WTC11 (cell line): ENCODE results near the gene WDFY3. TPM values are rescaled to one million over a fixed set of nuclear protein-coding genes. Genes with fewer than 3 reads are reported as not detected.

Experiments used
- ATAC-seq: fragments of 200-7000 bp; cut with Tn5 transposase; 2 replicates; pipeline ENCODE4 v1.10.0; 2021; ENCODE audit warnings: mild to moderate bottlenecking, moderate library complexity
- CTCF ChIA-PET: fragments of 300-600 bp; sonication (Branson Sonifier 250); formaldehyde crosslinking; loops from one replicate; lab custom pipeline; 2021; ENCODE audit warnings: antibody characterized with exemption; lab: Charles Lee
- POLR2A ChIA-PET: fragments of 350-600 bp; sonication (Branson Sonifier 250); formaldehyde crosslinking; loops from one replicate; lab custom pipeline; 2021; ENCODE audit warnings: antibody characterized with exemption; lab: Charles Lee
- DNase-seq: peaks from one replicate; pipeline ENCODE4 v3.0.0; 2021; ENCODE audit warnings: low spot score
- H3K27ac Mint-ChIP-seq: 2 replicates; pipeline ENCODE4 v1.8.0; 2021; ENCODE audit warnings: mixed read lengths
- H3K27me3 Mint-ChIP-seq: 2 replicates; pipeline ENCODE4 v1.8.0; 2021; ENCODE audit warnings: low read depth, mild to moderate bottlenecking, moderate library complexity, mixed read lengths
- H3K36me3 Mint-ChIP-seq: 2 replicates; pipeline ENCODE4 v1.8.0; 2021; ENCODE audit warnings: mixed read lengths
- H3K4me1 Mint-ChIP-seq: 2 replicates; pipeline ENCODE4 v1.8.0; 2022; ENCODE audit warnings: mixed read lengths
- H3K4me3 Mint-ChIP-seq: 2 replicates; pipeline ENCODE4 v1.8.0; 2021; ENCODE audit warnings: mild to moderate bottlenecking, moderate library complexity, mixed read lengths
- H3K9me3 Mint-ChIP-seq: 2 replicates; pipeline ENCODE4 v1.8.0; 2021; ENCODE audit warnings: mixed read lengths
- CREM ChIP-seq: sonication (generic); formaldehyde crosslinking; IDR thresholded peaks from 2 replicates; pipeline ENCODE4 v1.8.1; 2022; ENCODE audit warnings: mild to moderate bottlenecking, missing genetic modification reagents, moderate library complexity
- ELF4 ChIP-seq: sonication (generic); formaldehyde crosslinking; IDR thresholded peaks from 2 replicates; pipeline ENCODE4 v1.8.1; 2022; ENCODE audit warnings: low read depth, mild to moderate bottlenecking, moderate library complexity, missing genetic modification reagents
- ETV6 ChIP-seq: sonication (generic); formaldehyde crosslinking; IDR thresholded peaks from 2 replicates; pipeline ENCODE4 v1.8.1; 2022; ENCODE audit warnings: mild to moderate bottlenecking, missing genetic modification reagents
- FOXP1 ChIP-seq: sonication (generic); formaldehyde crosslinking; IDR thresholded peaks from 2 replicates; pipeline ENCODE4 v1.8.0; 2022; ENCODE audit warnings: missing genetic modification reagents, mild to moderate bottlenecking, moderate library complexity, borderline replicate concordance
- GRHL2 ChIP-seq: fragments of 250-450 bp; sonication (Bioruptor Pico); IDR thresholded peaks from 2 replicates; pipeline ENCODE4 v1.8.0; 2022; ENCODE audit warnings: mild to moderate bottlenecking, moderate library complexity; ENCODE audit not compliant: insufficient replicate concordance, severe bottlenecking
- JUN ChIP-seq: sonication (generic); formaldehyde crosslinking; IDR thresholded peaks from 2 replicates; pipeline ENCODE4 v1.8.0; 2023; ENCODE audit warnings: mild to moderate bottlenecking, missing genetic modification reagents
- NFATC4 ChIP-seq: fragments of 250-450 bp; sonication (Bioruptor Pico); IDR thresholded peaks from 2 replicates; pipeline ENCODE4 v1.9.0; 2021; ENCODE audit warnings: mild to moderate bottlenecking
- NFE2L1 ChIP-seq: sonication (generic); formaldehyde crosslinking; IDR thresholded peaks from 2 replicates; pipeline ENCODE4 v1.8.1; 2023; ENCODE audit warnings: missing genetic modification reagents
- OVOL2 ChIP-seq: fragments of 250-450 bp; sonication (Bioruptor Pico); IDR thresholded peaks from 2 replicates; pipeline ENCODE4 v1.9.0; 2021; ENCODE audit warnings: mild to moderate bottlenecking, borderline replicate concordance
- SOX15 ChIP-seq: fragments of 250-450 bp; sonication (Bioruptor Pico); IDR thresholded peaks from 2 replicates; pipeline ENCODE4 v1.9.0; 2021; ENCODE audit warnings: mild to moderate bottlenecking
- SP1 ChIP-seq: sonication (generic); formaldehyde crosslinking; conservative IDR thresholded peaks from 2 replicates; pipeline ENCODE4 v1.8.1; 2022; ENCODE audit warnings: missing genetic modification reagents
- TCF7 ChIP-seq: sonication (generic); formaldehyde crosslinking; IDR thresholded peaks from 2 replicates; pipeline ENCODE4 v1.8.0; 2022; ENCODE audit warnings: mild to moderate bottlenecking, low read depth, missing genetic modification reagents, moderate library complexity
- total RNA-seq: library from RNA; stranded (reverse); gene quantifications from 3 replicates; pipeline ENCODE4 v1.2.3, GENCODE V29; 2021
- TF ChIP-seq, protein P1 (sequence below): sonication (generic); formaldehyde crosslinking; IDR thresholded peaks from 2 replicates; pipeline ENCODE4 v1.8.1; 2022; ENCODE audit warnings: missing genetic modification reagents, borderline replicate concordance
- TF ChIP-seq, protein P2 (sequence below): sonication (generic); formaldehyde crosslinking; IDR thresholded peaks from 2 replicates; pipeline ENCODE4 v1.8.1; 2022; ENCODE audit warnings: low read depth, missing genetic modification reagents, borderline replicate concordance
- TF ChIP-seq, protein P3 (sequence below): fragments of 250-450 bp; sonication (Bioruptor Pico); conservative IDR thresholded peaks from 2 replicates; pipeline ENCODE4 v1.9.0; 2021; ENCODE audit warnings: mild to moderate bottlenecking
- TF ChIP-seq, protein P4 (sequence below): sonication (generic); formaldehyde crosslinking; IDR thresholded peaks from 2 replicates; pipeline ENCODE4 v1.8.1; 2023; ENCODE audit warnings: mild to moderate bottlenecking, missing genetic modification reagents
- TF ChIP-seq, protein P5 (sequence below): sonication (generic); formaldehyde crosslinking; IDR thresholded peaks from 2 replicates; pipeline ENCODE4 v1.8.1; 2023; ENCODE audit warnings: mild to moderate bottlenecking, missing genetic modification reagents
- TF ChIP-seq, protein P6 (sequence below): sonication (generic); formaldehyde crosslinking; IDR thresholded peaks from 2 replicates; pipeline ENCODE4 v1.8.0; 2023; ENCODE audit warnings: missing genetic modification reagents

The WDFY3 gene
- total RNA-seq, 1 experiment from 2014 or later: 77.2 TPM

DNA sequence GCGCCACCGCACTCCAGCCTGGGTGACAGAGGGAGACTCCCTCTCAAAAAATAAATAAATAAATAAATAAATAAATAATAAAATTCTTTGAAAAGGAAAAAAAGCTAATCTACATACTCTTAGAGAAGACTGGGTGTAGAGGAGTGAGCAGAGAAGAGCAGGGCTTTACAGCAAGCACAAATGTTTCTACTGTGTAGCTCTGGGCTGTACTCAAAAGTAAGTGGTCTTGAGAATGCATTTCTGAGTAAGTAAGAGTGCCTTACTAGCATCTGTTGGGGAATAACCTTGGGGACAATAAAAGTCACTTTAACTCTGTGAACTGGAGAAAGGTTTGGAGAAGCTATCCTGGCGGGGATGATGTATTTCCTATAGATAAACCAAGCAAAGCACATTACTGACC is 185.8 kb downstream of the WDFY3 start (continued):
- TF ChIP-seq, protein P1, sequence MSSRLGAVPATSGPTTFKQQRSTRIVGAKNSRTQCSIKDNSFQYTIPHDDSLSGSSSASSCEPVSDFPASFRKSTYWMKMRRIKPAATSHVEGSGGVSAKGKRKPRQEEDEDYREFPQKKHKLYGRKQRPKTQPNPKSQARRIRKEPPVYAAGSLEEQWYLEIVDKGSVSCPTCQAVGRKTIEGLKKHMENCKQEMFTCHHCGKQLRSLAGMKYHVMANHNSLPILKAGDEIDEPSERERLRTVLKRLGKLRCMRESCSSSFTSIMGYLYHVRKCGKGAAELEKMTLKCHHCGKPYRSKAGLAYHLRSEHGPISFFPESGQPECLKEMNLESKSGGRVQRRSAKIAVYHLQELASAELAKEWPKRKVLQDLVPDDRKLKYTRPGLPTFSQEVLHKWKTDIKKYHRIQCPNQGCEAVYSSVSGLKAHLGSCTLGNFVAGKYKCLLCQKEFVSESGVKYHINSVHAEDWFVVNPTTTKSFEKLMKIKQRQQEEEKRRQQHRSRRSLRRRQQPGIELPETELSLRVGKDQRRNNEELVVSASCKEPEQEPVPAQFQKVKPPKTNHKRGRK: no peak
- no peak for TF ChIP-seq ETV6 (CRISPR knock-in tag)
- TF ChIP-seq, protein P2, sequence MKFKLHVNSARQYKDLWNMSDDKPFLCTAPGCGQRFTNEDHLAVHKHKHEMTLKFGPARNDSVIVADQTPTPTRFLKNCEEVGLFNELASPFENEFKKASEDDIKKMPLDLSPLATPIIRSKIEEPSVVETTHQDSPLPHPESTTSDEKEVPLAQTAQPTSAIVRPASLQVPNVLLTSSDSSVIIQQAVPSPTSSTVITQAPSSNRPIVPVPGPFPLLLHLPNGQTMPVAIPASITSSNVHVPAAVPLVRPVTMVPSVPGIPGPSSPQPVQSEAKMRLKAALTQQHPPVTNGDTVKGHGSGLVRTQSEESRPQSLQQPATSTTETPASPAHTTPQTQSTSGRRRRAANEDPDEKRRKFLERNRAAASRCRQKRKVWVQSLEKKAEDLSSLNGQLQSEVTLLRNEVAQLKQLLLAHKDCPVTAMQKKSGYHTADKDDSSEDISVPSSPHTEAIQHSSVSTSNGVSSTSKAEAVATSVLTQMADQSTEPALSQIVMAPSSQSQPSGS: no peak
- no peak for TF ChIP-seq NFE2L1 (CRISPR knock-in tag)
- TF ChIP-seq JUN: no peak
- TF ChIP-seq SP1: no peak
- no peak for TF ChIP-seq OVOL2 (CRISPR knock-in tag)
- no peak for TF ChIP-seq ELF4 (CRISPR knock-in tag)
- TF ChIP-seq, protein P3, sequence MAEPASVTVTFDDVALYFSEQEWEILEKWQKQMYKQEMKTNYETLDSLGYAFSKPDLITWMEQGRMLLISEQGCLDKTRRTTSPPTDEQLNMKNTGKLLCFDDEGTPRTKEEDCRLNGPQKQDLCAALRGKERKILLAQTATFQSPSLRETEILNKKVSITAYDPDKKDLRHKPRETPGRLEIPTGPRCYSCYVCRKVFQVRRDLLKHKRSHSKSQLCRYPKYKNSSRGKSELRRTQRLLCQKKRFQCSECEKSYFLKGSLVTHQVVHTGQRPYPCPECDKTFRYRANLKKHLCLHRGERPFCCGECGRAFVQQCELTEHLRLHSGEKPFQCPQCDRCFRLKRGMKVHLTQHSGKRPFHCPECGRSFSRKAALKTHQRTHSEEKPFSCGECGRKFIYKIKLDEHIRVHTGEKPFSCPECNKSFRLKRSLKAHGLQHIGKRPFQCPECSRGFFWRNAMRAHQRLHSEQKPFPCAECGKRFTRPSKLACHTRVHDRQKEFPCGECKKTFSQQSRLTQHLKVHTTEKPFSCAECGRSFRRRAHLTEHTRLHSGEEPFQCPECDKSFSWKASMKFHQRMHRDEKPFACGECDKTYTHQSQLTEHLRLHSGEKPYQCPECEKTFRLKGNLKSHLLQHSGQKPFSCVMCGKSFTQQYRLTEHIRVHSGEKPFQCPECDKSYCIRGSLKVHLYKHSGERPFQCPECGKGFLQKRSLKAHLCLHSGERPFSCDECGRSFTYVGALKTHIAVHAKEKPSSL (CRISPR knock-in tag): no peak
- no peak for TF ChIP-seq NFATC4 (CRISPR knock-in tag)
- TF ChIP-seq, protein P4, sequence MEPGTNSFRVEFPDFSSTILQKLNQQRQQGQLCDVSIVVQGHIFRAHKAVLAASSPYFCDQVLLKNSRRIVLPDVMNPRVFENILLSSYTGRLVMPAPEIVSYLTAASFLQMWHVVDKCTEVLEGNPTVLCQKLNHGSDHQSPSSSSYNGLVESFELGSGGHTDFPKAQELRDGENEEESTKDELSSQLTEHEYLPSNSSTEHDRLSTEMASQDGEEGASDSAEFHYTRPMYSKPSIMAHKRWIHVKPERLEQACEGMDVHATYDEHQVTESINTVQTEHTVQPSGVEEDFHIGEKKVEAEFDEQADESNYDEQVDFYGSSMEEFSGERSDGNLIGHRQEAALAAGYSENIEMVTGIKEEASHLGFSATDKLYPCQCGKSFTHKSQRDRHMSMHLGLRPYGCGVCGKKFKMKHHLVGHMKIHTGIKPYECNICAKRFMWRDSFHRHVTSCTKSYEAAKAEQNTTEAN (CRISPR knock-in tag): no peak
- no peak for TF ChIP-seq TCF7

DNA sequence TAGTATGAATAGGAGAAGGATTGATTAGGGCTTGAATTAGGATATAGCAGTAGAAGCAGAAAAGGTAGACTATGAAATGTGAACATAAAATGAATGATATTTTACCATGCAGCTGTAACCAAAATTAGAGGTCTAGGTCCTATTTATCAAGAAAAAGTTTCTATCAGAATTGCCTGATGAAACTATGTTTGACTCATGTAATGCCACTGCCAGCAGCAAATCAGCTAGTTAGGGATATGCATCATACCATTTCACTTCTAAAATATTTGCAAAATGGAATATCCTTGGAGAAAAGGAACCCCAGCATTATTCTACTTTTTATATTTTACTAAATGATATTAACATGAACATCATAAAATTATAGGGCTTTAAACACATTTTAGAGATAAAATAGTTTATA is 188.4 kb downstream of the WDFY3 start:
- POLR2A ChIA-PET: no interaction called here
- H3K27ac Mint-ChIP-seq: no peak overlapping the region
- H3K4me3 Mint-ChIP-seq: no peak overlapping the region
- CTCF ChIA-PET: interaction anchor here (0.7 kb wide), 1 partner anchor 193 kb away, joined by 3 read pairs; no protein-coding TSS in a partner anchor
- no peaks in the 10 kb centered on the region for H3K27me3 Mint-ChIP-seq
- DNase-seq (no peak), ATAC-seq (no peak)
- H3K4me1 Mint-ChIP-seq: no peaks in the 10 kb centered on the region
- H3K36me3 Mint-ChIP-seq: peaks cover 26% of the 10 kb centered on the region
- TF ChIP-seq SOX15 (no peak), FOXP1 (no peak), ELF4 (CRISPR knock-in tag) (no peak), GRHL2 (CRISPR knock-in tag) (no peak), CREM (CRISPR knock-in tag) (no peak)
- TF ChIP-seq, protein P5, sequence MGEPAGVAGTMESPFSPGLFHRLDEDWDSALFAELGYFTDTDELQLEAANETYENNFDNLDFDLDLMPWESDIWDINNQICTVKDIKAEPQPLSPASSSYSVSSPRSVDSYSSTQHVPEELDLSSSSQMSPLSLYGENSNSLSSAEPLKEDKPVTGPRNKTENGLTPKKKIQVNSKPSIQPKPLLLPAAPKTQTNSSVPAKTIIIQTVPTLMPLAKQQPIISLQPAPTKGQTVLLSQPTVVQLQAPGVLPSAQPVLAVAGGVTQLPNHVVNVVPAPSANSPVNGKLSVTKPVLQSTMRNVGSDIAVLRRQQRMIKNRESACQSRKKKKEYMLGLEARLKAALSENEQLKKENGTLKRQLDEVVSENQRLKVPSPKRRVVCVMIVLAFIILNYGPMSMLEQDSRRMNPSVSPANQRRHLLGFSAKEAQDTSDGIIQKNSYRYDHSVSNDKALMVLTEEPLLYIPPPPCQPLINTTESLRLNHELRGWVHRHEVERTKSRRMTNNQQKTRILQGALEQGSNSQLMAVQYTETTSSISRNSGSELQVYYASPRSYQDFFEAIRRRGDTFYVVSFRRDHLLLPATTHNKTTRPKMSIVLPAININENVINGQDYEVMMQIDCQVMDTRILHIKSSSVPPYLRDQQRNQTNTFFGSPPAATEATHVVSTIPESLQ (CRISPR knock-in tag): no peak
- TF ChIP-seq, protein P6, sequence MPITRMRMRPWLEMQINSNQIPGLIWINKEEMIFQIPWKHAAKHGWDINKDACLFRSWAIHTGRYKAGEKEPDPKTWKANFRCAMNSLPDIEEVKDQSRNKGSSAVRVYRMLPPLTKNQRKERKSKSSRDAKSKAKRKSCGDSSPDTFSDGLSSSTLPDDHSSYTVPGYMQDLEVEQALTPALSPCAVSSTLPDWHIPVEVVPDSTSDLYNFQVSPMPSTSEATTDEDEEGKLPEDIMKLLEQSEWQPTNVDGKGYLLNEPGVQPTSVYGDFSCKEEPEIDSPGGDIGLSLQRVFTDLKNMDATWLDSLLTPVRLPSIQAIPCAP: no peak
- H3K9me3 Mint-ChIP-seq: 0 out of 2 replicates have a peak, but pooled peaks cover 4% of the 10 kb centered on the region
